Liver (tissue), 3 donors: ENCODE data around the gene TMEM131.

Experiments
- CTCF ChIP-seq: fragments of 150-350 bp; IDR thresholded peaks from 2 replicates; pipeline ENCODE4 v1.5.1; 2017; ENCODE audit warnings: improper control_type of control experiment, low read depth, low read length; ENCODE audit not compliant: missing input control
- EGR1 ChIP-seq, 2 donors: IDR thresholded peaks; 2 replicates each; pipeline ENCODE4 v1.6.1; 2016 to 2018; ENCODE audit warnings: antibody characterized with exemption in 2 of 2, low read depth in 2 of 2
- GABPA ChIP-seq, 2 donors: IDR thresholded peaks in 1 of 2; conservative IDR thresholded peaks in 1 of 2; 2 replicates each; pipeline ENCODE4 v1.6.1; 2016; ENCODE audit warnings: antibody characterized with exemption in 2 of 2, mild to moderate bottlenecking in 1 of 2, moderate library complexity in 1 of 2
- JUND ChIP-seq, 2 donors: IDR thresholded peaks; 2 replicates each; pipeline ENCODE4 v1.6.1; 2016; ENCODE audit warnings: antibody characterized with exemption in 2 of 2
- MAX ChIP-seq: IDR thresholded peaks from 2 replicates; pipeline ENCODE4 v1.6.1; 2016; ENCODE audit warnings: antibody characterized with exemption
- NR2F2 ChIP-seq: IDR thresholded peaks from 2 replicates; pipeline ENCODE4 v1.6.1; 2016; ENCODE audit warnings: antibody characterized with exemption
- RAD21 ChIP-seq, 2 donors: IDR thresholded peaks; 2 replicates each; pipeline ENCODE4 v1.6.1; 2016; ENCODE audit warnings: antibody characterized with exemption in 2 of 2, mild to moderate bottlenecking in 2 of 2
- RXRA ChIP-seq, 2 donors: IDR thresholded peaks; 2 replicates each; pipeline ENCODE4 v1.6.1; 2017 to 2018; ENCODE audit warnings: antibody characterized with exemption in 2 of 2, mild to moderate bottlenecking in 1 of 2
- TAF1 ChIP-seq: conservative IDR thresholded peaks from 2 replicates; pipeline ENCODE4 v1.6.1; 2016; ENCODE audit warnings: antibody characterized with exemption, mild to moderate bottlenecking
- ZBTB33 ChIP-seq: IDR thresholded peaks from 2 replicates; pipeline ENCODE4 v1.6.1; 2016; ENCODE audit warnings: antibody characterized with exemption
- TF ChIP-seq, protein P1 (sequence below): IDR thresholded peaks from 2 replicates; pipeline ENCODE4 v1.6.1; 2016; ENCODE audit warnings: antibody characterized with exemption
- TF ChIP-seq, protein P2 (sequence below): IDR thresholded peaks from 2 replicates; pipeline ENCODE4 v1.6.1; 2016; ENCODE audit warnings: antibody characterized with exemption, mild to moderate bottlenecking
- donor health status: healthy.
- donor health status: healthy.

DNA sequence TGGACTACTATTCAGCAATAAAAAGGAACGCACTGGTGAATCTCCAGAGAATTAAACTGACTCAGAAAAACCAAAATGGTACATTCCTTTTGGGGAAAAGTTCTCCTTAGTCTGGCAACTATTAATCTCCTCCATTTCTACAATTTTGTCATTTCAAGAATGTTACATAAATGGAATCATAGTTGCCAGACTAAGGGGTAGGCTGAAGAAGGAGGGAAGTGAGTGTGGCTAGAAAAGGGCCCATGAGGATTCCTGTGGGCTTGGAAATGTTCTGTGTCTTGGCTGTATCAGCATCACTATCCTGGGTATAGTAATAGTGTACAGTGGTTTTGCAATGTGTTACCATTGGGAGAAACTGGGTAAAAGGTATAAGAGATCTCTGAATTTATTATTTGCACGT lies 209.9 kb downstream of the TMEM131 start:
- TF ChIP-seq CTCF (no peak), NR2F2 (no peak), EGR1 (IDR thresholded peaks at IDR 0.05; ENCODE audit: low read depth in 2 of 2) (no peak), GABPA (IDR thresholded peaks at IDR 0.05 in 1 of 2, conservative IDR thresholded peaks at IDR 0.05 in 1 of 2) (no peak), MAX (no peak), RAD21 (IDR thresholded peaks at IDR 0.05) (no peak), ZBTB33 (no peak), TAF1 (no peak), JUND (IDR thresholded peaks at IDR 0.05) (no peak), RXRA (IDR thresholded peaks at IDR 0.05) (no peak)
- TF ChIP-seq, protein P1, sequence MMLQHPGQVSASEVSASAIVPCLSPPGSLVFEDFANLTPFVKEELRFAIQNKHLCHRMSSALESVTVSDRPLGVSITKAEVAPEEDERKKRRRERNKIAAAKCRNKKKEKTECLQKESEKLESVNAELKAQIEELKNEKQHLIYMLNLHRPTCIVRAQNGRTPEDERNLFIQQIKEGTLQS = no peak
- TF ChIP-seq, protein P2, sequence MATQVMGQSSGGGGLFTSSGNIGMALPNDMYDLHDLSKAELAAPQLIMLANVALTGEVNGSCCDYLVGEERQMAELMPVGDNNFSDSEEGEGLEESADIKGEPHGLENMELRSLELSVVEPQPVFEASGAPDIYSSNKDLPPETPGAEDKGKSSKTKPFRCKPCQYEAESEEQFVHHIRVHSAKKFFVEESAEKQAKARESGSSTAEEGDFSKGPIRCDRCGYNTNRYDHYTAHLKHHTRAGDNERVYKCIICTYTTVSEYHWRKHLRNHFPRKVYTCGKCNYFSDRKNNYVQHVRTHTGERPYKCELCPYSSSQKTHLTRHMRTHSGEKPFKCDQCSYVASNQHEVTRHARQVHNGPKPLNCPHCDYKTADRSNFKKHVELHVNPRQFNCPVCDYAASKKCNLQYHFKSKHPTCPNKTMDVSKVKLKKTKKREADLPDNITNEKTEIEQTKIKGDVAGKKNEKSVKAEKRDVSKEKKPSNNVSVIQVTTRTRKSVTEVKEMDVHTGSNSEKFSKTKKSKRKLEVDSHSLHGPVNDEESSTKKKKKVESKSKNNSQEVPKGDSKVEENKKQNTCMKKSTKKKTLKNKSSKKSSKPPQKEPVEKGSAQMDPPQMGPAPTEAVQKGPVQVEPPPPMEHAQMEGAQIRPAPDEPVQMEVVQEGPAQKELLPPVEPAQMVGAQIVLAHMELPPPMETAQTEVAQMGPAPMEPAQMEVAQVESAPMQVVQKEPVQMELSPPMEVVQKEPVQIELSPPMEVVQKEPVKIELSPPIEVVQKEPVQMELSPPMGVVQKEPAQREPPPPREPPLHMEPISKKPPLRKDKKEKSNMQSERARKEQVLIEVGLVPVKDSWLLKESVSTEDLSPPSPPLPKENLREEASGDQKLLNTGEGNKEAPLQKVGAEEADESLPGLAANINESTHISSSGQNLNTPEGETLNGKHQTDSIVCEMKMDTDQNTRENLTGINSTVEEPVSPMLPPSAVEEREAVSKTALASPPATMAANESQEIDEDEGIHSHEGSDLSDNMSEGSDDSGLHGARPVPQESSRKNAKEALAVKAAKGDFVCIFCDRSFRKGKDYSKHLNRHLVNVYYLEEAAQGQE = no peak
